Ovary (tissue), 3 donors: ENCODE measurements around the gene TNFRSF19.

Experiments used
- CTCF ChIP-seq, 3 donors: fragments of 450-650 bp in 2 of 3; fragments of 200-600 bp in 1 of 3; IDR thresholded peaks; one replicate each; pipeline versions ENCODE4 v1.5.1 to v1.8.0; 2016 to 2022; ENCODE audit warnings: antibody characterized with exemption in 3 of 3, mild to moderate bottlenecking in 1 of 3
- POLR2A ChIP-seq: fragments of 450-650 bp; IDR thresholded peaks from one replicate; pipeline ENCODE4 v1.6.1; 2017; ENCODE audit warnings: antibody characterized with exemption, mild to moderate bottlenecking, moderate library complexity
- donor health status: DM: no; HTN: no; CAD: no.

GRCh38 chr13:23613596-23613995 lies 43.4 kb downstream of the TNFRSF19 start:
- TF ChIP-seq POLR2A: no peak
- TF ChIP-seq CTCF (IDR thresholded peaks at IDR 0.05): no peak
